NCI-H510A (cell line): ENCODE data around the gene RTN4RL1.
"Not testable (repeated sequence)": the region's sequence is repeated elsewhere in the genome, so short reads cannot be mapped to it uniquely, and the experiment has no call there.

ENCODE experiments used
- DNase-seq: peaks from one replicate; lab custom pipeline; 2025; lab: John Stamatoyannopoulos, UW

Gene RTN4RL1

DNA sequence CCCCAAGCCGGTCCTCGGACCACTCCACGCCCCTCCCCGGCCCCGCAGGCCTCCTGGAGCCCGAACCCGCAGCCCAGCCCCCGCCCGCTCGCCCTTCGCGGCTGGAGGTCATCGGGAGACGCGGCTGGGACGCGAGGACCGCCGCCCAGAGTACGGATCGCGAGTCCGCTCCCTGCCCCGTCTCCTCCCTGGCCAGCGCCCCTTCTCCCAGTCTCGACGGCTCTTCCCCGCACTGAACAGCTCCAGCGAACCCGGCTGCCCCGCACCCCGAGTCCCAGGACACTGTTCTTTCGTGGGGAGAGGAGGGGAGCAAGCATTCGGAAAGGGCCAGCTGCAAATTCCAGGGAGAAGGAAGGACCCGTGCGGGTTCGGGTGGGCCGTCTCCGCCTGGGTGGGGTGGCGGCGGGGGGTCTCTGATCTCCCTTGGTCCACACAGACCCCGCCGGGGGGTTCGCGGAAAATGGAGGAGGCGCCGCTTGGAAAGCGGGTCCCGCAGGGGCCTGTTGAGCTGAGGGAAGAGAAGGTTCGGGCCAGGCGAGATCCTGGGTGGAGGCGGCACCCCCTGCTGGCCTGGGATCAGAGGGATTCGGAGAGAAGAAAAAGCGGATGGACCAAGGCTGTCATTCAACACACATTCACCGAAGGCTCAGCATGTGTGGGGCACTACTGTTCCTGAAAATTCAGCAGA, 632 bp upstream of the RTN4RL1 start:
- no peak for DNase-seq

GRCh38 chr17:2024572-2025219, 438 bp downstream of the RTN4RL1 start:
- no peak for DNase-seq

- no peak for DNase-seq
Observed at GRCh38 chr17:2023692-2024571, 1.2 kb downstream of the RTN4RL1 start.

- no peak for DNase-seq
Observed at GRCh38 chr17:2023256-2023655, 1.9 kb downstream of the RTN4RL1 start.

DNA sequence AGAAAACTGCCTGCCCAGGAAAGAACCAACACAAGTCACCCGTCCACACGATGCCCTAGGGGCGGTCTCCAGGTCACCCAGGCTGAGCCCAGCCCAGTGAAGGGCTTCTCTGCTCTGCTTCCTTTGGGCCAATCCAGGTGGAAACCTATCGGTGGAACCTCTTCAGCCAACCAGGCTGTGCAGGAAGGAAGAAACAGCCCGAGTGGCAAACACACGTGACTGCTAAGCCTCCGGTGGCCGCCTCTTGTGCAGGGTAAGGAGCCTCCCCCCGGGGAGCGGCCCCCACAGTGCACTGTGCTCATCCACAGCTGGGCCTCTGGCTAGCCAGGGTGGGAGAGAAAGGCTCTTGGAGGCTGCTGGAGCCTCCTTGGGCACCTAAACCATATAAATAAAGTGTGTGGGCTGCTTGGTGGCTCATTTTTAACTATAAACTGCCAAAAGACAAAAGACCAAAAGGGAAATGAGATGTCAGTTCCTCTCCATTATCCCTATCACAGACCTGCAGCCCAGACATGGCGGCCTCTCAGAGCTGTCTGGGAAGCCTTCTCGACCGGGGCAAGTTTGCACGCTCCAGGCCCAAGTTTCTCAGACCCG, 2.4 kb downstream of the RTN4RL1 start:
- DNase-seq = no peak

DNA sequence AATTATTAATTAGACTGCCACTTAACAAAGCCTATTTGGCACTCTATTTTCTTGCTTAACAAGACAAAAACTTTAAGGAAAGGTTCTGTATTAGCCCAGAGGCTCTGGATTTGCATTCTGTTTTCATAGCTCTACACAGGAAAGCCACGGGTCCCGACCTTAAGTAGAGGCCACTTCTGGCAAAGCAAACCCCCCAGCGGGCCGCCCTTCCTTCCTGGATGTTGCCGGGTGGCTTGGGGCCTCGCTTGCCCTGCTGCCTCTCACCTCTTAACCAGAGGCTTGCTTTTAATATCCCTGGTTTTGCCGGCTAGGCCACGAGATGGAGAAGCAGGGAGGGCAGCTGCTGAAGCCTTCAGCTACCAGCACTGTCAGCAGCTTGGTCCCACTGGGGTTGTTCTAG, 4.4 kb downstream of the RTN4RL1 start:
- no peak for DNase-seq

DNA sequence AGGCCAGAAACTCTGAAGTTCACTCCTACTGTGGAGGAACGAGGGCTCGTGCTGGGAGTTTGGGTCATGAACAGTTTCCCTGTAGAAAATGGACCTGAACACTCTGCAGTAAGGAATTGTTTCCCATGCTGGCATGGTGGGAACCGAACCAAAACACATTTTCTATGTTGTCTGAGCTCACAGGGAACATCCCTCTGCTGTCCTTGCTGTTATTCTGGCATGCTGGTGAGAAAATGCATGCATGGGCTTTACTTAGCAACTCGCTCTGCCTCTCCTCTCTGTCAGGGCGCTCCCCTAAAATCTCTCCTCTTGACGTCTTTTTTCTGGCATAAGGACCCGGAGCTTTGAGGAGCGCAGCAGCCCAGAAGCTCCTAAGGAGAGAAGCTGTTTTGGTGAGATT, 5.4 kb downstream of the RTN4RL1 start:
- no peak for DNase-seq

- peak; percentile 67 for DNase-seq
Observed at GRCh38 chr17:2018716-2019510, 6.2 kb downstream of the RTN4RL1 start.

- no peak for DNase-seq
Observed at GRCh38 chr17:2017274-2017941, 7.7 kb downstream of the RTN4RL1 start.

DNA sequence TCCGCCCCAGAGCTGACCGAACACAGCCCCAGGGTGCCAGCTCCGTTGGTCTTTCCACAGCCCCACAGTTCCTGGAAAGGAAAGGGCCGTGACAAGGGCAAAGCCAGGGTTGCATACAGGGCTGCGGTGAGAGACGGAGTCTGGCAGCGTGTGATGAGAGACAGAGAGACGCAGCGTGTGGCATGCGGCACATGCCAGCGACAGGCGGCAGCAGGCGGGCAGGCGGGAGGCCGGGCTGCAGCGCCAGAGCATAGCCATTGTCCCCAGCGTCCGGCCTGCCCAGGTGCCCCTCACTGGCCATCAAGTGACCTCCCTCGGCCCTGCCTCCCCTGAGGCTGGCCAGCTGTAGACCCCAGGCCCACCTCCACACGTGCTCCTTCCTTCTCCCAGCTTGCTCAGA, 8.6 kb downstream of the RTN4RL1 start:
- DNase-seq = no peak

DNA sequence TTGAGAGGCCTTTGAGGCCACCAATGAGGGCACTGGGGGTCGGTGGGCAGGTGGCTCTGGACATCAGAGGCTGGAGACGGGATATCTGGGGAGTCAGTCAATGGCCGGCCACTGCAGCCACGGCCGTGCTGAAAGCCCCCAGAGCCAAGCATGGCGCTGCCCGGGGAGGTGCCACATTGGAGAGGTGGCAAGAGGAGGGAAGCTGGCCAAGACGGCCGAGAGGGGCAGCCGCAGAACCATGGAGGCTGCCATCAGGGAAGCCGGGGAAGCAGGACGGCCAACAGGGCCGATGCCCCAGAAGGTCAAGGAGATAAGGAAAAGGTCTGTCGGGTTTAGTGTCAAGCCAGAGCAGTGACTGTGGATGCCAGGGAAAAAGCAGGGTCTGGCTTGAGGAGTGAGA, 9.8 kb downstream of the RTN4RL1 start:
- no peak for DNase-seq

GRCh38 chr17:2013994-2014317, 11.2 kb downstream of the RTN4RL1 start:
- no peak for DNase-seq

- DNase-seq = not testable (repeated sequence)
Observed at GRCh38 chr17:2013220-2013993, 11.7 kb downstream of the RTN4RL1 start.

- DNase-seq = no peak
Observed at GRCh38 chr17:2012499-2012898, 12.6 kb downstream of the RTN4RL1 start.

DNA sequence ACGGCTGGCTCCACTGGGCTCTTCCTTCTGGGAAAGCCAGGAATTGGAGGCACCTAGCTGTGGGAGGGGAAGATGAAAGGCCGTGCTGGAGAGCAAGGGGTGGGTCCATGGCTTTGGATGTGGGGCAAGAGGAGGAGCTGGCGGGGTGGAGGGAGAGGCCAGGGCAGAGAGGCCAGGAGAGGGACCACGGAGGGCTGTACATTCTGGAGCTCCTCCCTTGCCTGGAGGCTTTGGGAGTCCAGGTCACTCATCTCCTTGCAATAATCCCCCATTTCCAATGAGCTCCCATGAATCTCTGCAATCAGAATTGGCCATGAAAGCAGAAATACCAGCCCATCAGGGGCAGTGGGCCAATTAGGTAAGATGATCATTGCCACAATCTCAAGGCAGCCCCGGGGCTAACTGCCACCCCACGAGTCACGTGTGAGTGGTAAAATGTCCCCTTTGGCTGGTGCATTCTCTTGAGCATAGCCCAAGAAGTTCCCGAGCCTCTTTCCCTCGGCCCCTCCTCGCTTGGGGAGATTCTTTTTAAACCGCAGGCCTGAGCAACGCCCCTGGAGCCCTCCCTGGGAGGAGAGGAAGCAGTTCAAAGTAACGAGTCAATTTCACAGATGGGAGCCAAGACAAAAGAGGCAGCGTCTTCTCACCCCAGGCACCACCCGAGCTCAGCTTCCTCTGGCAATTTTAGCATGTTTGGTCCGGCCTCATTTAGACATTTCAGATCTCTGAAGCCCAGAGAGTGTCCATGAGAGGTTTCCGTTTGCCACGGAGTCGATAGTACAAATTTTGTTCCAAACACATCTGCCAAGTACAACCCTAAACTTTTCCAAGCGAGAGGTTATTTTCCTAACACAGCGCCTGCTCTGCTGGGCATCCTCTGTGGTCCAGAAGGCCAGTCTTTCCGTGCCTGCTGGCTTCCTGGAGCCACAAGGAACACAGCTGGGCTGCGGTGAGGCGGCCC, 13.4 kb downstream of the RTN4RL1 start:
- no peak for DNase-seq

DNA sequence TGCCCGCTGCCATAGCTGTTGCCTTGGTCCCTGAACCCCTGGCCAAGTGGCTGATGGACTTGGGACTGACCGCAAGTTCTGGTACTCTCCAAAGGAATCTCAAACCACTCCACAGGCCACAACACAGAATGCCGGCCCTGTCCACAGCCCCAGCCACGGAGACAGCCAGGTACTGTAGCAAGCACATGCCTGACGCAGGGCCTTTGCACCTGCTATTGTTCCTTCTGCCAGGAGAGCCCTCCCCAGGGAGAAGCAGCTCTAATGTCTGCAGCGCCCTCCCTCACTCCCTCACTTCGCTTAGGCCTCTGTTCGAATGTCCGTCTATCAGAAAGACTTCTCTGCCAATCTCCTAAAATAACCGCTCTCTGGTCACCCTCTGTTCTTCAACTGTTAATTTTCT, 15.4 kb downstream of the RTN4RL1 start:
- no peak for DNase-seq

GRCh38 chr17:2008332-2009126, 16.6 kb downstream of the RTN4RL1 start:
- no peak for DNase-seq

GRCh38 chr17:2004435-2004952, 20.6 kb downstream of the RTN4RL1 start:
- DNase-seq = no peak
